Cardiac muscle cell (in vitro differentiated cells and primary cell): ENCODE results near the gene ATG16L2. TPM values are rescaled to one million over a fixed set of nuclear protein-coding genes. Genes with fewer than 3 reads are reported as not detected.

ENCODE experiments used
- DNase-seq, 2 donors: peaks; one replicate each; pipeline versions ENCODE4 v3.0.0 to v3.0.0-alpha.2; 2010 to 2017; ENCODE audit warnings: low read depth in 1 of 2, low spot score in 1 of 2
- H3K27ac ChIP-seq: fragments of 200-600 bp; sonication (generic); 2 replicates; pipeline ENCODE4 v1.5.1; 2016
- H3K27me3 ChIP-seq: fragments of 200-600 bp; sonication (generic); 2 replicates; pipeline ENCODE4 v1.6.0; 2016; ENCODE audit warnings: control low read depth
- H3K36me3 ChIP-seq: fragments of 200-600 bp; sonication (generic); 2 replicates; pipeline ENCODE4 v1.5.1; 2016; ENCODE audit warnings: control low read depth
- H3K4me1 ChIP-seq: fragments of 200-600 bp; sonication (generic); 2 replicates; pipeline ENCODE4 v1.8.1; 2017; ENCODE audit warnings: low read depth, mild to moderate bottlenecking, mixed run types
- H3K4me3 ChIP-seq: fragments of 200-600 bp; sonication (generic); 2 replicates; pipeline ENCODE4 v1.5.1; 2016; ENCODE audit warnings: mild to moderate bottlenecking
- H3K9me3 ChIP-seq: fragments of 200-600 bp; sonication (generic); 2 replicates; pipeline ENCODE4 v1.5.1; 2017; ENCODE audit warnings: low read depth, mild to moderate bottlenecking, control low read depth
- polyA plus RNA-seq: library from polyadenylated mRNA; unstranded; fragments of >200 nt; fragmentation: Nextera tagmentation; extraction: Ambion mirVana; gene quantifications from 2 replicates; pipeline ENCODE4 v1.2.1, GENCODE V29; 2016
- total RNA-seq: library from RNA; depleted of rRNA; stranded (reverse); fragments of >200 nt; gene quantifications from 2 replicates; pipeline ENCODE4 v1.2.3, GENCODE V29; 2016
- TF ChIP-seq, protein P1 (sequence below): IDR thresholded peaks from 2 replicates; pipeline ENCODE4 v1.5.1; 2012; ENCODE audit warnings: low read depth, mild to moderate bottlenecking, low read length

The ATG16L2 gene
- total and polyA plus RNA-seq, 2 experiments from 2014 or later = 47.8 to 66.8 TPM

- H3K27ac ChIP-seq = peak overlapping the region; percentile 99
- H3K36me3 ChIP-seq = no peaks in the 10 kb centered on the region
- peaks cover 14% of the 10 kb centered on the region for H3K4me1 ChIP-seq
- H3K27me3 ChIP-seq = no peaks in the 10 kb centered on the region
- no peaks in the 10 kb centered on the region for H3K9me3 ChIP-seq
- H3K4me3 ChIP-seq = peak overlapping the region; percentile 71
- peak; percentile 83 to 86 for DNase-seq
- TF ChIP-seq, protein P1, sequence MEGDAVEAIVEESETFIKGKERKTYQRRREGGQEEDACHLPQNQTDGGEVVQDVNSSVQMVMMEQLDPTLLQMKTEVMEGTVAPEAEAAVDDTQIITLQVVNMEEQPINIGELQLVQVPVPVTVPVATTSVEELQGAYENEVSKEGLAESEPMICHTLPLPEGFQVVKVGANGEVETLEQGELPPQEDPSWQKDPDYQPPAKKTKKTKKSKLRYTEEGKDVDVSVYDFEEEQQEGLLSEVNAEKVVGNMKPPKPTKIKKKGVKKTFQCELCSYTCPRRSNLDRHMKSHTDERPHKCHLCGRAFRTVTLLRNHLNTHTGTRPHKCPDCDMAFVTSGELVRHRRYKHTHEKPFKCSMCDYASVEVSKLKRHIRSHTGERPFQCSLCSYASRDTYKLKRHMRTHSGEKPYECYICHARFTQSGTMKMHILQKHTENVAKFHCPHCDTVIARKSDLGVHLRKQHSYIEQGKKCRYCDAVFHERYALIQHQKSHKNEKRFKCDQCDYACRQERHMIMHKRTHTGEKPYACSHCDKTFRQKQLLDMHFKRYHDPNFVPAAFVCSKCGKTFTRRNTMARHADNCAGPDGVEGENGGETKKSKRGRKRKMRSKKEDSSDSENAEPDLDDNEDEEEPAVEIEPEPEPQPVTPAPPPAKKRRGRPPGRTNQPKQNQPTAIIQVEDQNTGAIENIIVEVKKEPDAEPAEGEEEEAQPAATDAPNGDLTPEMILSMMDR = no peak
Measured at GRCh38 chr11:72813740-72814285, 398 bp upstream of the ATG16L2 start.

GRCh38 chr11:72815110-72815618 is 953 bp downstream of the ATG16L2 start:
- peaks cover 14% of the 10 kb centered on the region for H3K4me1 ChIP-seq
- H3K36me3 ChIP-seq = no peaks in the 10 kb centered on the region
- no peak overlapping the region for H3K27ac ChIP-seq
- H3K4me3 ChIP-seq = peak overlapping the region; percentile 71
- no peaks in the 10 kb centered on the region for H3K27me3 ChIP-seq
- TF ChIP-seq, protein P1 = no peak
- H3K9me3 ChIP-seq = no peaks in the 10 kb centered on the region
- no peak for DNase-seq

DNA sequence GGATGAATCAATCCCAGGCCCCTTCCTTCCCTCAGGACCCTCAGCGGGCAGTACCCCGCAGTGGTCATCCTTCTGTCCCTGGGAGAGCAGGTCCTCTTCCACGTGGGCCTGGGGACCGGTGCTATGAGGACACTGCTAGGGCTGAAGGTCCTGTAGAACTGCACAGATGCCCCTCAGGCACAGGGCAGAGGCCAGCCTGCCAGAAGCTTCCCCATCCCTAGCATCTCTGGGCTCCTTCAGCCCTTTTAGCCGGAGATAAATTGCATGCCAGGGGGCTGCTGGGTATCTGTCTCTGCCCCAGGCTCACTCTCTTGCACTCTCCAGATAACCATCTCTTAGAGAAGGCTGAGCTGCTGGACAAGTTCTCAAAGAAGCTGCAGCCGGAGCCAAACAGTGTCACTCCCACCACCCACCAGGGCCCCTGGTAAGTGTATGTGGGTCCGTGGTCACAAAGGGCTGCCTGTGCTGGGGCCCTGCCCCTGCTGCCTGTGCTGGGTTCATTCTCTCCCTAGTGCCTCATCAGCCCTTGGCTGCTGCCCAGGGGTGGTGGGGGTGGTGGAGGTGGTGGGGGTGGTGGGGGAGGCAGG is 2.3 kb downstream of the ATG16L2 start:
- no peak overlapping the region for H3K4me3 ChIP-seq
- DNase-seq = no peak
- TF ChIP-seq, protein P1 = no peak
- H3K4me1 ChIP-seq = peaks cover 18% of the 10 kb centered on the region
- H3K36me3 ChIP-seq = no peaks in the 10 kb centered on the region
- H3K27me3 ChIP-seq = no peaks in the 10 kb centered on the region
- no peak overlapping the region for H3K27ac ChIP-seq
- no peaks in the 10 kb centered on the region for H3K9me3 ChIP-seq

DNA sequence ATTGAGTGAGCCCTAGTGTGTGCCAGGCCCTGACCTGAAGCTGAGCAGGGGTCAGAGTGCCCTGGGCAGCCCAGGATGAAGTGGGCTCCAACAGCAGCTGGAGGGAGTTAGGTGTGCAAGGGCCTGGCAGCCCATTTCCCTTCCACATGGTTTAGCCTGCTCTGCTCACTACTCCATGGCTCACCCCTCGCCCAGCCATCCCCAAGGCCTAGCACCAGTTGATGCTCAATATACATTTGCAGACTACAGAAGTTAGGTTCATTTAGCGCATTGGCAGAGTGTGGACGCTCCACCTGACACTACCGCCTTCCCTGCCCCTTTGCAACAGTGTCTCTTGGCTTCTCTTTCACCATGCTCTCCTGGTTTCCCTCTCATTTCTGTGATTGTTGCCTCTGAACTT is 3.8 kb downstream of the ATG16L2 start:
- Histone ChIP-seq H3K9me3 (no peaks in the 10 kb centered on the region), H3K27ac (no peak overlapping the region), H3K36me3 (no peaks in the 10 kb centered on the region), H3K27me3 (no peaks in the 10 kb centered on the region), H3K4me3 (no peak overlapping the region), H3K4me1 (peaks cover 13% of the 10 kb centered on the region)
- TF ChIP-seq, protein P1 = no peak
- no peak for DNase-seq

DNA sequence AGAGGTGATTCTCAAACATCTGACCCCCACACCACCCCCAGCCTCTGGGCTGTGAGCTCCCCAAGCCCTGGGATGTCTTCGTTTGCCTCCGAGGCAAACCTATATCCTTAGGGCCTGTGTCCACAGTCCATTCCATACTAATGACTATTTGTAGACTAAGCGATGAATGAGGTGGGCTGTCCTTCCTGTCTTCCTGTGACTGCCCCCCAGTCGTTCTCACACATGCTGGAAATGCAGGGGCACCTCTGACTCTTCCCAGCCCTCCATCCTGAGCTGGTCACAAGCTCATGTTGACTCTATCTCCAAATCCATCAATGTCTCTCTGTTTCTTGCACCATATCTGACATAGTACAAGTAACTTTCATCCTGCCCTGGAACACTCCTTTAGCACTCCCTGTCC is 4.8 kb downstream of the ATG16L2 start:
- TF ChIP-seq, protein P1 = no peak
- Histone ChIP-seq H3K36me3 (no peaks in the 10 kb centered on the region), H3K9me3 (no peaks in the 10 kb centered on the region), H3K27me3 (no peaks in the 10 kb centered on the region), H3K4me1 (peaks cover 8% of the 10 kb centered on the region), H3K4me3 (no peak overlapping the region), H3K27ac (no peak overlapping the region)
- DNase-seq = no peak
